GM12878 (cell line): ENCODE results near the gene ENOX2.

Experiments
- BRCA1 ChIP-seq: IDR thresholded peaks from 2 replicates; pipeline ENCODE4 v1.6.1; 2011; ENCODE audit warnings: low read depth, low read length, improper control_type of control experiment
- CTCF ChIP-seq, 3 experiments: IDR thresholded peaks in 2 of 3; conservative IDR thresholded peaks in 1 of 3; 2 replicates each; pipeline ENCODE4 v1.5.1; 2011; ENCODE audit warnings: low read depth in 3 of 3, low read length in 3 of 3, mild to moderate bottlenecking in 3 of 3, control low read depth in 2 of 3, moderate library complexity in 2 of 3, inconsistent platforms in 1 of 3, mixed read lengths in 1 of 3; ENCODE audit not compliant: control insufficient read depth in 2 of 3, insufficient read depth in 1 of 3; ENCODE audit errors: extremely low read depth in 1 of 3
- DPF2 ChIP-seq: fragments of 450-650 bp; IDR thresholded peaks from 2 replicates; pipeline ENCODE4 v1.6.1; 2017; ENCODE audit warnings: mild to moderate bottlenecking
- NFXL1 ChIP-seq: fragments of 450-650 bp; IDR thresholded peaks from 2 replicates; pipeline ENCODE4 v1.6.1; 2017; ENCODE audit warnings: antibody characterized with exemption, mild to moderate bottlenecking, borderline replicate concordance
- PBX3 ChIP-seq: IDR thresholded peaks from 2 replicates; pipeline ENCODE4 v1.6.1; 2011; ENCODE audit warnings: mild to moderate bottlenecking, low read depth, low read length, moderate library complexity; ENCODE audit not compliant: insufficient replicate concordance
- POLR2AphosphoS5 ChIP-seq: IDR thresholded peaks from 2 replicates; pipeline ENCODE4 v1.6.1; 2011; ENCODE audit warnings: mild to moderate bottlenecking, low read length, inconsistent platforms
- REST ChIP-seq: IDR thresholded peaks from 2 replicates; pipeline ENCODE4 v1.6.1; 2012; ENCODE audit warnings: mild to moderate bottlenecking, low read depth, low read length
- USF1 ChIP-seq: IDR thresholded peaks from 2 replicates; pipeline ENCODE4 v1.6.1; 2011; ENCODE audit warnings: borderline replicate concordance, low read depth, mild to moderate bottlenecking, moderate library complexity, mixed read lengths, low read length; ENCODE audit not compliant: insufficient read depth; ENCODE audit errors: extremely low read length
- YY1 ChIP-seq: IDR thresholded peaks from 2 replicates; pipeline ENCODE4 v1.6.1; 2011; ENCODE audit warnings: low read depth, mild to moderate bottlenecking, low read length
- ZBED1 ChIP-seq: IDR thresholded peaks from 2 replicates; pipeline ENCODE4 v1.6.1; 2016; ENCODE audit warnings: borderline replicate concordance

GRCh38 chrX:130916636-130917422, 13.8 kb upstream of the ENOX2 start:
- TF ChIP-seq CTCF (IDR thresholded peaks at IDR 0.05 in 2 of 3, conservative IDR thresholded peaks at IDR 0.05 in 1 of 3; ENCODE audit: control insufficient read depth in 2 of 3, extremely low read depth in 1 of 3, insufficient read depth in 1 of 3, low read depth in 3 of 3, low read length in 3 of 3) (peak; percentile 68 to 79 (median 78)), BRCA1 (no peak), POLR2AphosphoS5 (no peak), REST (no peak), ZBED1 (no peak), DPF2 (no peak), USF1 (no peak), NFXL1 (no peak), YY1 (0 out of 2 replicates have a peak, but pooled peaks have one; percentile 30), PBX3 (no peak)
